ENCODE results near the gene ARID3A.

ARID3A gene

DNA sequence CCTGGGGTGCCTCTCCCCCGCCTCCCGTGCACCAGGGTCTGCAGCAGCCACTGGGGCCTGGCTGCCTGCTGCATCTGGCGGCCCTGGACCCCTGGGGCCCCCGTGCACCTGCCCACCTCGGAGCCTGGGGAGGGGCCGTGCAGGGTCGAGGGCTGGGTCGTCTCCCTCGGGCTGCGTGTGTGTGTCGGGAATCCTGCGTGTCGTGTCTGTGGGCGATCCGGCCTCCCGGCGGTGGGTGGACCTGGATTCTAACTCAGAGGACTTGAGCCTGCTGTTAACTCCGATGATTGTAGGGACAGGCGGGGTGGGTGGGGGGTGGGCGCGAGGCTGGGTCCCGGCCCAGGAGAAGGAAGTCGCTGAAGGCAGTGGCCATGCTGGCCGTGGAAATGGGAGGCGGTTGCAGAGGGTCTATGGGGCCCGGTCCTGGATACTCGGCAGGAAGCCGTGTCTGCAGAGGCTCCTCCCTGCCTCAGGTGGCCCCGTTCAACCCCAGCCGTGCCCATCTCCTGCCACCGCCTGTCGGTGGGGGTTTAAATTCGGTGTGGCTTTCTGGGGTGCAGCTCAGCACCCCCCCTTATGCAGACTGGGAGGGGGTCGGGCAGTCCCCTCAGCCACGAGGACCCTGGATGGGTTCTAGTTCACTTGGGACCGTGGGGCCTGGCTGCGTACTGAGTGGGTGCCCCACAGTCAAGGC is 48.9 kb downstream of the ARID3A start:
- TF ChIP-seq, protein P1, sequence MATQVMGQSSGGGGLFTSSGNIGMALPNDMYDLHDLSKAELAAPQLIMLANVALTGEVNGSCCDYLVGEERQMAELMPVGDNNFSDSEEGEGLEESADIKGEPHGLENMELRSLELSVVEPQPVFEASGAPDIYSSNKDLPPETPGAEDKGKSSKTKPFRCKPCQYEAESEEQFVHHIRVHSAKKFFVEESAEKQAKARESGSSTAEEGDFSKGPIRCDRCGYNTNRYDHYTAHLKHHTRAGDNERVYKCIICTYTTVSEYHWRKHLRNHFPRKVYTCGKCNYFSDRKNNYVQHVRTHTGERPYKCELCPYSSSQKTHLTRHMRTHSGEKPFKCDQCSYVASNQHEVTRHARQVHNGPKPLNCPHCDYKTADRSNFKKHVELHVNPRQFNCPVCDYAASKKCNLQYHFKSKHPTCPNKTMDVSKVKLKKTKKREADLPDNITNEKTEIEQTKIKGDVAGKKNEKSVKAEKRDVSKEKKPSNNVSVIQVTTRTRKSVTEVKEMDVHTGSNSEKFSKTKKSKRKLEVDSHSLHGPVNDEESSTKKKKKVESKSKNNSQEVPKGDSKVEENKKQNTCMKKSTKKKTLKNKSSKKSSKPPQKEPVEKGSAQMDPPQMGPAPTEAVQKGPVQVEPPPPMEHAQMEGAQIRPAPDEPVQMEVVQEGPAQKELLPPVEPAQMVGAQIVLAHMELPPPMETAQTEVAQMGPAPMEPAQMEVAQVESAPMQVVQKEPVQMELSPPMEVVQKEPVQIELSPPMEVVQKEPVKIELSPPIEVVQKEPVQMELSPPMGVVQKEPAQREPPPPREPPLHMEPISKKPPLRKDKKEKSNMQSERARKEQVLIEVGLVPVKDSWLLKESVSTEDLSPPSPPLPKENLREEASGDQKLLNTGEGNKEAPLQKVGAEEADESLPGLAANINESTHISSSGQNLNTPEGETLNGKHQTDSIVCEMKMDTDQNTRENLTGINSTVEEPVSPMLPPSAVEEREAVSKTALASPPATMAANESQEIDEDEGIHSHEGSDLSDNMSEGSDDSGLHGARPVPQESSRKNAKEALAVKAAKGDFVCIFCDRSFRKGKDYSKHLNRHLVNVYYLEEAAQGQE (IDR thresholded peaks at IDR 0.05; ENCODE audit: insufficient replicate concordance, low read depth): no peak
- TF ChIP-seq, protein P2, sequence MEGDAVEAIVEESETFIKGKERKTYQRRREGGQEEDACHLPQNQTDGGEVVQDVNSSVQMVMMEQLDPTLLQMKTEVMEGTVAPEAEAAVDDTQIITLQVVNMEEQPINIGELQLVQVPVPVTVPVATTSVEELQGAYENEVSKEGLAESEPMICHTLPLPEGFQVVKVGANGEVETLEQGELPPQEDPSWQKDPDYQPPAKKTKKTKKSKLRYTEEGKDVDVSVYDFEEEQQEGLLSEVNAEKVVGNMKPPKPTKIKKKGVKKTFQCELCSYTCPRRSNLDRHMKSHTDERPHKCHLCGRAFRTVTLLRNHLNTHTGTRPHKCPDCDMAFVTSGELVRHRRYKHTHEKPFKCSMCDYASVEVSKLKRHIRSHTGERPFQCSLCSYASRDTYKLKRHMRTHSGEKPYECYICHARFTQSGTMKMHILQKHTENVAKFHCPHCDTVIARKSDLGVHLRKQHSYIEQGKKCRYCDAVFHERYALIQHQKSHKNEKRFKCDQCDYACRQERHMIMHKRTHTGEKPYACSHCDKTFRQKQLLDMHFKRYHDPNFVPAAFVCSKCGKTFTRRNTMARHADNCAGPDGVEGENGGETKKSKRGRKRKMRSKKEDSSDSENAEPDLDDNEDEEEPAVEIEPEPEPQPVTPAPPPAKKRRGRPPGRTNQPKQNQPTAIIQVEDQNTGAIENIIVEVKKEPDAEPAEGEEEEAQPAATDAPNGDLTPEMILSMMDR (IDR thresholded peaks at IDR 0.05; ENCODE audit: insufficient read depth, low read length): no peak
- TF ChIP-seq GABPA (IDR thresholded peaks at IDR 0.05; ENCODE audit: low read depth) (no peak), SPI1 (IDR thresholded peaks at IDR 0.05; ENCODE audit: borderline replicate concordance, low read depth) (no peak), POLR2AphosphoS5 (IDR thresholded peaks at IDR 0.05; ENCODE audit: low read depth) (no peak)

GRCh38 chr19:976476-976875 is 50.6 kb downstream of the ARID3A start:
- H3K4me3 ChIP-seq (replicated peaks; ENCODE audit: insufficient read depth, low read length): no peak overlapping the region
- no peak for TF ChIP-seq SPI1 (IDR thresholded peaks at IDR 0.05; ENCODE audit: borderline replicate concordance, low read depth)
- TF ChIP-seq GABPA (IDR thresholded peaks at IDR 0.05; ENCODE audit: low read depth): no peak
- TF ChIP-seq POLR2AphosphoS5 (IDR thresholded peaks at IDR 0.05; ENCODE audit: low read depth): no peak
- TF ChIP-seq, protein P1 (IDR thresholded peaks at IDR 0.05; ENCODE audit: insufficient replicate concordance, low read depth): no peak
- TF ChIP-seq, protein P2 (IDR thresholded peaks at IDR 0.05; ENCODE audit: insufficient read depth, low read length): no peak
- H3K27ac ChIP-seq (replicated peaks): no peak overlapping the region
- H3K27me3 ChIP-seq (ENCODE audit: insufficient read depth, poor library complexity, severe bottlenecking): no peaks in the 10 kb centered on the region
- no peak for DNase-seq (ENCODE audit: low read depth in 1 of 2, low spot score in 1 of 2)

More for the DNA sequence above, 48.9 kb downstream of the ARID3A start:
- Histone ChIP-seq H3K27me3 (ENCODE audit: insufficient read depth, poor library complexity, severe bottlenecking) (no peaks in the 10 kb centered on the region), H3K27ac (replicated peaks) (no peak overlapping the region), H3K4me3 (replicated peaks; ENCODE audit: insufficient read depth, low read length) (no peak overlapping the region)
- DNase-seq (ENCODE audit: low read depth in 1 of 2, low spot score in 1 of 2): no peak

GRCh38 chr19:977058-977464 is 51.2 kb downstream of the ARID3A start:
- no peaks in the 10 kb centered on the region for H3K27me3 ChIP-seq (ENCODE audit: insufficient read depth, poor library complexity, severe bottlenecking)
- no peak overlapping the region for H3K27ac ChIP-seq (replicated peaks)
- no peak overlapping the region for H3K4me3 ChIP-seq (replicated peaks; ENCODE audit: insufficient read depth, low read length)
- DNase-seq (ENCODE audit: low read depth in 1 of 2, low spot score in 1 of 2): no peak
- TF ChIP-seq, protein P1 (IDR thresholded peaks at IDR 0.05; ENCODE audit: insufficient replicate concordance, low read depth): no peak
- TF ChIP-seq POLR2AphosphoS5 (IDR thresholded peaks at IDR 0.05; ENCODE audit: low read depth) (no peak), GABPA (IDR thresholded peaks at IDR 0.05; ENCODE audit: low read depth) (no peak), SPI1 (IDR thresholded peaks at IDR 0.05; ENCODE audit: borderline replicate concordance, low read depth) (no peak)

Measured in HL-60 (cell line).